ENCODE data around the gene OTUB1.

Gene OTUB1

GRCh38 chr11:64009710-64010109 is 23.5 kb downstream of the OTUB1 start:
- no peak overlapping the region for H3K27ac ChIP-seq
- TF ChIP-seq CTCF (conservative IDR thresholded peaks at IDR 0.05), result no peak
- TF ChIP-seq ZFX (IDR thresholded peaks at IDR 0.05), result no peak

- TF ChIP-seq ZFX (IDR thresholded peaks at IDR 0.05), result no peak
- TF ChIP-seq CTCF (conservative IDR thresholded peaks at IDR 0.05), result no peak
- H3K27ac ChIP-seq, result no peak overlapping the region
These were observed 24.5 kb downstream of the OTUB1 start for GRCh38 chr11:64010783-64011182.

GRCh38 chr11:64011371-64011770 is 25.1 kb downstream of the OTUB1 start:
- H3K27ac ChIP-seq, result no peak overlapping the region
- no peak for TF ChIP-seq CTCF (conservative IDR thresholded peaks at IDR 0.05)
- TF ChIP-seq ZFX (IDR thresholded peaks at IDR 0.05), result no peak

- TF ChIP-seq CTCF (conservative IDR thresholded peaks at IDR 0.05) (no peak), ZFX (IDR thresholded peaks at IDR 0.05) (no peak)
- no peak overlapping the region for H3K27ac ChIP-seq
These were observed 27.1 kb downstream of the OTUB1 start for GRCh38 chr11:64013141-64013896.

- TF ChIP-seq ZFX (IDR thresholded peaks at IDR 0.05) (no peak), CTCF (conservative IDR thresholded peaks at IDR 0.05) (no peak)
- H3K27ac ChIP-seq, result no peak overlapping the region
These were observed 28.1 kb downstream of the OTUB1 start for GRCh38 chr11:64014356-64014755.

- H3K27ac ChIP-seq, result no peak overlapping the region
- TF ChIP-seq CTCF (conservative IDR thresholded peaks at IDR 0.05) (no peak), ZFX (IDR thresholded peaks at IDR 0.05) (no peak)
These were observed 29.3 kb downstream of the OTUB1 start for GRCh38 chr11:64015510-64015909.

- no peak overlapping the region for H3K27ac ChIP-seq
- TF ChIP-seq ZFX (IDR thresholded peaks at IDR 0.05) (no peak), CTCF (conservative IDR thresholded peaks at IDR 0.05) (no peak)
These were observed 30.0 kb downstream of the OTUB1 start for GRCh38 chr11:64015935-64016845.

All from C4-2B (cell line).